Skeletal muscle satellite cell (primary cell): ENCODE data around the gene HDAC8.

Source experiments
- H3K27me3 ChIP-seq: 2 replicates; pipeline ENCODE4 v1.7.0; 2013; ENCODE audit warnings: low read length; ENCODE audit not compliant: control insufficient read depth, insufficient read depth
- H3K36me3 ChIP-seq: 2 replicates; pipeline ENCODE4 v1.7.0; 2013; ENCODE audit warnings: mild to moderate bottlenecking, control low read depth, low read length; ENCODE audit not compliant: insufficient read depth
- H3K4me1 ChIP-seq: 2 replicates; pipeline ENCODE4 v1.7.0; 2013; ENCODE audit warnings: low read length; ENCODE audit not compliant: control insufficient read depth, insufficient read depth
- H3K4me2 ChIP-seq: 2 replicates; pipeline ENCODE4 v1.7.0; 2013; ENCODE audit warnings: mild to moderate bottlenecking, low read length
- H3K4me3 ChIP-seq: 2 replicates; pipeline ENCODE4 v1.7.0; 2013; ENCODE audit warnings: low read length
- H3K9ac ChIP-seq: 2 replicates; pipeline ENCODE4 v1.7.0; 2013; ENCODE audit warnings: mild to moderate bottlenecking, low read depth, low read length, moderate library complexity
- H3K9me3 ChIP-seq: replicated peaks from 2 replicates; pipeline ENCODE4 v1.7.0; 2013; ENCODE audit warnings: mild to moderate bottlenecking, control low read depth, low read length

Gene HDAC8

GRCh38 chrX:72367516-72367915 is 205.1 kb downstream of the HDAC8 start:
- H3K27me3 ChIP-seq = peaks cover 40% of the 10 kb centered on the region
- no peak overlapping the region for H3K9ac ChIP-seq
- no peak overlapping the region for H3K4me2 ChIP-seq
- H3K9me3 ChIP-seq = no peaks in the 10 kb centered on the region
- no peaks in the 10 kb centered on the region for H3K4me1 ChIP-seq
- H3K36me3 ChIP-seq = no peaks in the 10 kb centered on the region
- no peak overlapping the region for H3K4me3 ChIP-seq

DNA sequence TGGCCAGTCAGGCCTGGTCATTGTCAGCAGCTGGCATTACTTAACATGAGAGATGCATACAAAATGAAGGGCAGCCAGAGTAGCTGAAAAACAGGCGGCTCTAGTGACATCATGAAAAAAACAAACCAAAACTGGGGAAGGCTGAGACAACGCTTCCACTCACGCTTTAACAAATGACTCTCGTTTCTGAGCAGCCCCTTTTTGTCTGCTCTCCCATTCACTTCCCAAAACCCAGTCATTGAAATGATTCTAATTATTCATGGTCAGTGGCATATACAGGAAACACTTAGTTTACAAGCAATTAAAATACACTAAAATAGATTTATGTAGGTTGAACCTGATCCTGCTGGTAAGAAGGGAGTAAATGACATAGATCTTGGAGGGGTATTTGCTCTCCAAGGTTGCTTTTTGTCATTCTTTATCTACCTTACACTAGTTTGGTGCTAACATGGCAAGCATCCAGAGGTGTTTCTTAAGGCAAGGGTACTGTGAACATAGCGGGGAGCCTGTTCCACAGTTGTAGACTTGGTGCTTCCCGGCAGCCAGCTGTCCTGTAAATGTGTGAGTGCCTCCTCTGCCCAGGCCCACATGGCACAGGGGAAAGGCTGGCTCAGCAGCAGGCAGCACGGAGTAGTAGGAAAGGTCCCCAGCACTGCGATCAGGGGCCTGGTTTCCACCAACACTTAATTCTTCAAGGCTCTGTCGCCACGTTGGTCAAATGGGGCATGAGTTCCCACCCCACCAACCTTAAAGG is 205.8 kb downstream of the HDAC8 start:
- H3K27me3 ChIP-seq = peaks cover 35% of the 10 kb centered on the region
- H3K9me3 ChIP-seq = no peaks in the 10 kb centered on the region
- H3K4me1 ChIP-seq = no peaks in the 10 kb centered on the region
- H3K4me2 ChIP-seq = no peak overlapping the region
- H3K9ac ChIP-seq = no peak overlapping the region
- no peak overlapping the region for H3K4me3 ChIP-seq
- H3K36me3 ChIP-seq = no peaks in the 10 kb centered on the region

DNA sequence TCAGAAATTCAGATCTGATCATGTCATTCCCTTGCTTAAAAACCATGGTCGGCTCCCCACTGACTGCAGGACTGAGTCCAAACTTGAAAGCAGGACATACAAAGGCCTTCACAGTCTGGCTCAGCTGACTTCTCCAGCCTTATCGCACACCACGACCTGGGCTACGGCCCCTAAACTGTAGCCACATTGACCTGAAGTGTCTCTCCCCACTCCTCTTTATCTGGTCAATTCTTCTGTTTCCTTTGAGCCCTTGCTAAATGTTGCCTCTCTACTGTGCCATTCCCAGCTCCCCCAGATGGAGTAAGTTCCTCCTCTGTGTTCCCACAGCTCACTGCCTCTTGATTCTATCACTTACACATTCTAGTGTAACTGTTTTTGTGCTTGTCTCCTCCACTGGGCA is 206.5 kb downstream of the HDAC8 start:
- Histone ChIP-seq H3K4me2 (no peak overlapping the region), H3K4me1 (no peaks in the 10 kb centered on the region), H3K9me3 (no peaks in the 10 kb centered on the region), H3K36me3 (no peaks in the 10 kb centered on the region), H3K27me3 (peaks cover 35% of the 10 kb centered on the region), H3K4me3 (no peak overlapping the region), H3K9ac (no peak overlapping the region)

DNA sequence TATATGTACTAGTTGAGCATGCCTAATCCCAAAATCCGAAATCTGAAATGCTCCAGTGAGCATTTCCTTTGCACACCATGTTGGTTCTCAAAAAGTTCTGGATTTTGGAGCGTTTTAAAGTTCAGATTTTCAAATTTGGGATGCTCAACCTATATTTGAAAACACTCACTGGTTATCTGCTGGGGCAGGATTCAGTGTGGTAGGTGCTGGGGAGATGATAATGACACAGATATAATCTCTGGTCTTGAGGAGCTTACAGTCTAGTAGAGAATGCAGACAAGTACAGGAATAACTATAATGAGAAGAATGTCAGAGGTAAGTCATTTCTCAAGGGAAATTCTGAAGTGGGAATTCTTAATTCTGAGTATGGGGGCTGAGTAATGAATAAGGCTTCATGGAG is 207.5 kb downstream of the HDAC8 start:
- H3K27me3 ChIP-seq = peaks cover 39% of the 10 kb centered on the region
- H3K36me3 ChIP-seq = no peaks in the 10 kb centered on the region
- no peaks in the 10 kb centered on the region for H3K4me1 ChIP-seq
- H3K9ac ChIP-seq = no peak overlapping the region
- H3K9me3 ChIP-seq = no peaks in the 10 kb centered on the region
- H3K4me2 ChIP-seq = no peak overlapping the region
- H3K4me3 ChIP-seq = no peak overlapping the region

DNA sequence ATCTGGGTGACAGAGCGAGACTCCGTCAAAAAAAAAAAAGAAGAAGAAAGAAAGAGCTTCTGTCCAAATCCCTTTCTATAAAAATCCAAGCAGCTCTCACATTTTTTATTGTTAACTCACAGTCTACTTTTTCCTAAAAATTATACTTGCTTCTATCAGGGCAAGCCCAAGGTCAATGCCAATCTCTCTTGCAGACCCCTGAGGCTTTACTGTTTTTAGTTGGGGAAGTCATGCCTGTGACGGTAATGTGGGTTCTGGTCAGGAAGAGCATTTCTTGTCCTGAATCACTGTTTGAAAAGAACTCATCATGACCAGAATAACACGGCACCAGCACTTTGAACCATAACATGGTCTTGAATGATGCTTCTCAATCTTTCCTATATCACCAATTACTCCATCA is 212.3 kb downstream of the HDAC8 start:
- Histone ChIP-seq H3K4me3 (no peak overlapping the region), H3K4me2 (no peak overlapping the region), H3K9me3 (no peaks in the 10 kb centered on the region), H3K4me1 (peaks cover 15% of the 10 kb centered on the region), H3K27me3 (peaks cover 36% of the 10 kb centered on the region), H3K9ac (no peak overlapping the region), H3K36me3 (no peaks in the 10 kb centered on the region)

DNA sequence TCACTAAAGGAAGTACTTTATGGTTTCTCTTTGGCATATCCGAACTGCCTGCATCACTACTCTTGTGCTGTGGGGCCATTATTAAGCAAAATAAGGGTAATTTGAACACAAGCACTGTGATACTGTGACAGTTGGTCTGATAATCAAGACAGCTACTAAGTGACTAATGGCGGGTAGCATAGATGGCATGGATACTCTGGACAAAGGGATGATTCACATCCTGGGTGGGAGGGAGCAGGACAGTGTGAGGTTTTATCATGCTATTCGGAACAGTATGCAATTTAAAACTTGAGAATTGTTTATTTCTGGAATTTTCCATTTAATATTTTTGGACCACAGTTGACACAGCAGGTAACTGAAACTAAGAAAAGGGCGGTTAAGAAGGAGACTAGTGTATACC is 214.3 kb downstream of the HDAC8 start:
- H3K36me3 ChIP-seq = no peaks in the 10 kb centered on the region
- H3K4me2 ChIP-seq = no peak overlapping the region
- H3K9ac ChIP-seq = no peak overlapping the region
- H3K9me3 ChIP-seq = no peaks in the 10 kb centered on the region
- H3K4me3 ChIP-seq = no peak overlapping the region
- peaks cover 37% of the 10 kb centered on the region for H3K27me3 ChIP-seq
- H3K4me1 ChIP-seq = peaks cover 15% of the 10 kb centered on the region

DNA sequence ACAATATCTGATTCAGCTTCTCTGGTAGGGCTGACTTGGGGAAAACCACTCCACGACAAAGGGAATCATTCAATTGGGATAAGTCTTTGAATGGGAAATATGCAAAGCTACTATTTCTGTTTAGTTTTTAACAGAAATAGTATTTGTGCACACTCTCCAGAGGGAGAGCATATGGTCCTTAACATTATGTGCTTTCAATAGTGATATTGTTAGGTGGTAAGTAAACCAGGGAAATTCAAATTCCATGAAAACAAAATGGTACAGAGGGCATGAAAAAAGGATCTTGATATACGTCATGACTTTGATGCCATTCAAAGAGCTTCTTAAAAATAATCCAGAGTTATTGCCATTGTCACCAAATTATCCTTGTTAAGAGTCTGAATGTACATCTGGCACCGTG is 219.9 kb downstream of the HDAC8 start:
- no peaks in the 10 kb centered on the region for H3K9me3 ChIP-seq

GRCh38 chrX:72351606-72352334 is 220.9 kb downstream of the HDAC8 start:
- Histone ChIP-seq H3K27me3 (peaks cover 40% of the 10 kb centered on the region), H3K4me3 (no peak overlapping the region), H3K4me2 (no peak overlapping the region), H3K36me3 (peaks cover 5% of the 10 kb centered on the region), H3K4me1 (no peaks in the 10 kb centered on the region), H3K9me3 (no peaks in the 10 kb centered on the region), H3K9ac (no peak overlapping the region)

More for the DNA sequence above, 219.9 kb downstream of the HDAC8 start:
- peaks cover 46% of the 10 kb centered on the region for H3K27me3 ChIP-seq
- no peak overlapping the region for H3K9ac ChIP-seq
- no peak overlapping the region for H3K4me3 ChIP-seq
- no peak overlapping the region for H3K4me2 ChIP-seq
- no peaks in the 10 kb centered on the region for H3K4me1 ChIP-seq
- H3K36me3 ChIP-seq = peaks cover 5% of the 10 kb centered on the region

DNA sequence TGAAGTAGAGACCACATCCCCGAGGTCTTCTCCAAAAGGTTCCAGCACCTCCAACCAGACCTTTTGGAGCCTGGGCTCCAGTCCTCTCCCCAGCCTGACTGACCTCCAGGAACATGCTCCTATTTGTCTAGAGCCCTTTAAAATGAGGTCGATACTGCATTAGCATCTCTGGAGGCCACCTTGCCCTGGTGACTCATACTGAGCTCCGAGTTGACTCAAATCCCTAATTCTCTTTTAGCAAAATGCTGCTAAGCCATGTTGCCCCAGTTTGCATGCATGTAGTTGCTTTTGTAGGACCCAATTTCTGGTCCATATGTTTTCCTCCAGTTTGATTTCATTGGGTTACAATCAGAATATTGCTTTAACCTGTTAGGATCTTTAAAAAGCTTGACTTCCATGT is 223.5 kb downstream of the HDAC8 start:
- Histone ChIP-seq H3K36me3 (peaks cover 5% of the 10 kb centered on the region), H3K4me3 (no peak overlapping the region), H3K9me3 (no peaks in the 10 kb centered on the region), H3K4me2 (no peak overlapping the region), H3K27me3 (peaks cover 27% of the 10 kb centered on the region), H3K4me1 (no peaks in the 10 kb centered on the region), H3K9ac (no peak overlapping the region)

- H3K36me3 ChIP-seq = peaks cover 5% of the 10 kb centered on the region
These were observed 224.2 kb downstream of the HDAC8 start for GRCh38 chrX:72348247-72348979.

DNA sequence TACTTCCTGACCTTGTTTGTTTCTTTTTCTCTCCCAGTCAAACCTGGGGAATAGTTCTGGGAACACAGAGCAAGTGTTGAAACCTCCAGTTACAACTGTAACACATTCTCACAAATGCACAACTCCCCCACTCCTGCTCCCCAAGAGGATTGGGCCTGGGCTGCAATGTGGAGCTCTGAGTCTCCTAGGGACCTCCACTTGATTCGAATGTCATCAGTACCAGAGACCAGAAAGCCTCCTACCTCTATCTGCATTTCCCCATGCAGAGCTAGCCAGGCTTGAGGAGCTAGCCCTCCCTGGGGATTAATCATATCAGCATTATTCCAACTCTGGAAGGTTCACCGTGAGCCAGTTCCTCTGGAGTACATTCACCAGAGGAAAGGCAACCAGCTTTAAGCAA is 225.3 kb downstream of the HDAC8 start:
- H3K4me1 ChIP-seq = no peaks in the 10 kb centered on the region
- H3K27me3 ChIP-seq = peaks cover 17% of the 10 kb centered on the region
- H3K4me2 ChIP-seq = no peak overlapping the region
- no peak overlapping the region for H3K9ac ChIP-seq
- no peaks in the 10 kb centered on the region for H3K9me3 ChIP-seq
- no peak overlapping the region for H3K4me3 ChIP-seq
- peaks cover 5% of the 10 kb centered on the region for H3K36me3 ChIP-seq

More at GRCh38 chrX:72348247-72348979, 224.2 kb downstream of the HDAC8 start:
- H3K9ac ChIP-seq = no peak overlapping the region
- no peak overlapping the region for H3K4me2 ChIP-seq
- H3K27me3 ChIP-seq = peaks cover 20% of the 10 kb centered on the region
- no peak overlapping the region for H3K4me3 ChIP-seq
- H3K9me3 ChIP-seq = no peaks in the 10 kb centered on the region
- H3K4me1 ChIP-seq = no peaks in the 10 kb centered on the region
